Measurements from ENCODE around the gene CNTNAP2. TPM values are rescaled to one million over a fixed set of nuclear protein-coding genes. Genes with fewer than 3 reads are reported as not detected.

The CNTNAP2 gene
- total and polyA plus RNA-seq, 2 of the 4 experiments (the other 2 are of a cell fraction), result not detected

DNA sequence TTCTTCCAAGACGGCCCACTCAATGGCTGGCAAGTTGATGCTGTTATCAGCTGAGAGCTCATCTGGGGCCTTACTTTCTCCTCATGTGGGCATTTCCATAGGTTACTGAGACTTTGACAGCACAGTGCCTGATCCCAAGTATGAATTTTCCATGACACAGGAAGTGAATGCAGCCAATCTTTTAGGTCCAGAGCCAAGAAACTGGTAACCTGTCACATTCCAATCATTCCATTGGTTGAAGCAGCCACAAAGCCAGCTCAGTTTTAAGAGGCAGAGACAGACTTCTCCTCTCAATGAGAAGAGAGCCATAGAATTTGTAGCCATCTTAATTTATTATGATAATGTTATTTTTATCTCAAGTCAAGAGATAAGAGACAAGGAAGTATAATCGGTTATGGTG, 775.5 kb downstream of the CNTNAP2 start:
- Histone ChIP-seq H4K5ac (ENCODE audit: low read depth, low read length) (no peak overlapping the region), H3K4me2 (ENCODE audit: low read depth, low read length) (no peak overlapping the region), H3K27ac (ENCODE audit: insufficient read depth, low read length) (no peak overlapping the region), H3K9me3 (ENCODE audit: control insufficient read depth, insufficient read depth, low read length) (peaks cover 2% of the 10 kb centered on the region; the same call in 1 of the 2 replicates), H3K4ac (ENCODE audit: low read depth, low read length) (no peak overlapping the region), H3K4me1 (ENCODE audit: control insufficient read depth, insufficient read depth, low read length) (no peaks in the 10 kb centered on the region), H2BK120ac (ENCODE audit: low read depth, low read length) (no peak overlapping the region), H3K79me1 (ENCODE audit: low read depth in 1 of 2, low read length in 2 of 2) (no peaks in the 10 kb centered on the region), H3K18ac (ENCODE audit: low read depth, low read length) (no peak overlapping the region), H3K9me1 (ENCODE audit: insufficient read depth, low read length) (no peaks in the 10 kb centered on the region), H3K9ac (ENCODE audit: low read depth, low read length) (no peak overlapping the region), H3K23ac (ENCODE audit: low read depth, low read length) (no peak overlapping the region), H3K27me3 (ENCODE audit: control insufficient read depth, insufficient read depth, low read length) (no peaks in the 10 kb centered on the region), H3K36me3 (ENCODE audit: control insufficient read depth, insufficient read depth, low read length) (no peaks in the 10 kb centered on the region), H2AK5ac (ENCODE audit: low read depth, low read length) (no peak overlapping the region), H2AFZ (replicated peaks; ENCODE audit: low read length, poor library complexity) (no peak overlapping the region), H4K20me1 (ENCODE audit: insufficient read depth, low read length) (no peaks in the 10 kb centered on the region), H2BK20ac (ENCODE audit: low read depth, low read length) (no peak overlapping the region), H4K8ac (ENCODE audit: low read depth in 2 of 2, low read length in 2 of 2) (no peak overlapping the region), H3K14ac (replicated peaks; ENCODE audit: low read depth, low read length) (no peak overlapping the region), H4K91ac (ENCODE audit: insufficient read depth, low read depth, low read length) (no peak overlapping the region), H3K56ac (ENCODE audit: extremely low read depth, insufficient read depth, low read length) (no peak overlapping the region), H3K4me3 (ENCODE audit: insufficient read depth, low read depth, low read length) (no peak overlapping the region), H2BK15ac (ENCODE audit: low read depth, low read length) (no peak overlapping the region), H2BK5ac (ENCODE audit: low read depth, low read length, poor library complexity, severe bottlenecking) (no peak overlapping the region), H2AK9ac (replicated peaks; ENCODE audit: low read depth, low read length, poor library complexity) (no peak overlapping the region)
- in situ Hi-C loops (cut with MboI; ENCODE audit: low sequenced_read_pairs), result no loop called here
- CTCF ChIA-PET, result no interaction called here
- TF ChIP-seq RFX5 (IDR thresholded peaks at IDR 0.05; ENCODE audit: low read depth, low read length) (no peak), MXI1 (IDR thresholded peaks at IDR 0.05; ENCODE audit: borderline replicate concordance, low read depth, low read length) (no peak), RAD21 (IDR thresholded peaks at IDR 0.05; ENCODE audit: low read length) (no peak), SMC3 (IDR thresholded peaks at IDR 0.05; ENCODE audit: low read depth, low read length) (no peak), CEBPB (IDR thresholded peaks at IDR 0.05; ENCODE audit: low read depth, low read length) (no peak), BHLHE40 (IDR thresholded peaks at IDR 0.05; ENCODE audit: low read depth, low read length) (no peak), CHD1 (IDR thresholded peaks at IDR 0.05; ENCODE audit: low read depth, low read length) (no peak), NFE2L2 (IDR thresholded peaks at IDR 0.05; ENCODE audit: low read depth, low read length) (no peak), RCOR1 (IDR thresholded peaks at IDR 0.05; ENCODE audit: insufficient replicate concordance, low read length) (no peak)
- TF ChIP-seq, protein P1, sequence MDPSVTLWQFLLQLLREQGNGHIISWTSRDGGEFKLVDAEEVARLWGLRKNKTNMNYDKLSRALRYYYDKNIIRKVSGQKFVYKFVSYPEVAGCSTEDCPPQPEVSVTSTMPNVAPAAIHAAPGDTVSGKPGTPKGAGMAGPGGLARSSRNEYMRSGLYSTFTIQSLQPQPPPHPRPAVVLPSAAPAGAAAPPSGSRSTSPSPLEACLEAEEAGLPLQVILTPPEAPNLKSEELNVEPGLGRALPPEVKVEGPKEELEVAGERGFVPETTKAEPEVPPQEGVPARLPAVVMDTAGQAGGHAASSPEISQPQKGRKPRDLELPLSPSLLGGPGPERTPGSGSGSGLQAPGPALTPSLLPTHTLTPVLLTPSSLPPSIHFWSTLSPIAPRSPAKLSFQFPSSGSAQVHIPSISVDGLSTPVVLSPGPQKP (IDR thresholded peaks at IDR 0.05; ENCODE audit: borderline replicate concordance, low read depth, low read length), result no peak
- TF ChIP-seq, protein P2, sequence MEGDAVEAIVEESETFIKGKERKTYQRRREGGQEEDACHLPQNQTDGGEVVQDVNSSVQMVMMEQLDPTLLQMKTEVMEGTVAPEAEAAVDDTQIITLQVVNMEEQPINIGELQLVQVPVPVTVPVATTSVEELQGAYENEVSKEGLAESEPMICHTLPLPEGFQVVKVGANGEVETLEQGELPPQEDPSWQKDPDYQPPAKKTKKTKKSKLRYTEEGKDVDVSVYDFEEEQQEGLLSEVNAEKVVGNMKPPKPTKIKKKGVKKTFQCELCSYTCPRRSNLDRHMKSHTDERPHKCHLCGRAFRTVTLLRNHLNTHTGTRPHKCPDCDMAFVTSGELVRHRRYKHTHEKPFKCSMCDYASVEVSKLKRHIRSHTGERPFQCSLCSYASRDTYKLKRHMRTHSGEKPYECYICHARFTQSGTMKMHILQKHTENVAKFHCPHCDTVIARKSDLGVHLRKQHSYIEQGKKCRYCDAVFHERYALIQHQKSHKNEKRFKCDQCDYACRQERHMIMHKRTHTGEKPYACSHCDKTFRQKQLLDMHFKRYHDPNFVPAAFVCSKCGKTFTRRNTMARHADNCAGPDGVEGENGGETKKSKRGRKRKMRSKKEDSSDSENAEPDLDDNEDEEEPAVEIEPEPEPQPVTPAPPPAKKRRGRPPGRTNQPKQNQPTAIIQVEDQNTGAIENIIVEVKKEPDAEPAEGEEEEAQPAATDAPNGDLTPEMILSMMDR (conservative IDR thresholded peaks at IDR 0.05; ENCODE audit: low read depth, low read length), result no peak
- TF ChIP-seq, protein P3, sequence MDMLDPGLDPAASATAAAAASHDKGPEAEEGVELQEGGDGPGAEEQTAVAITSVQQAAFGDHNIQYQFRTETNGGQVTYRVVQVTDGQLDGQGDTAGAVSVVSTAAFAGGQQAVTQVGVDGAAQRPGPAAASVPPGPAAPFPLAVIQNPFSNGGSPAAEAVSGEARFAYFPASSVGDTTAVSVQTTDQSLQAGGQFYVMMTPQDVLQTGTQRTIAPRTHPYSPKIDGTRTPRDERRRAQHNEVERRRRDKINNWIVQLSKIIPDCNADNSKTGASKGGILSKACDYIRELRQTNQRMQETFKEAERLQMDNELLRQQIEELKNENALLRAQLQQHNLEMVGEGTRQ (IDR thresholded peaks at IDR 0.05; ENCODE audit: low read depth, low read length), result no peak
- POLR2A ChIA-PET (ENCODE audit: unreplicated experiment), result no interaction called here
- ATAC-seq (ENCODE audit: low read depth) (no peak), DNase-seq (no peak)
- intact Hi-C loops (cut with micrococcal nuclease), result no loop called here
- WGBS, 2 experiments (ENCODE audit: extremely low coverage in 2 of 2, insufficient read length in 1 of 2), result 83% methylated on average over 1 of the region's 2 CpGs; no CpG with 5 or more reads in 1 of the 2 experiments
- BruUV-seq (replicated peaks), result no TSS peak
- dilution Hi-C loops (cut with HindIII; ENCODE audit: low sequenced_read_pairs, unreplicated experiment), result no loop called here
